ENCODE results near the gene ZNF789.
"Not testable (repeated sequence)": the region's sequence is repeated elsewhere in the genome, so short reads cannot be mapped to it uniquely, and the experiment has no call there.

Gene ZNF789

DNA sequence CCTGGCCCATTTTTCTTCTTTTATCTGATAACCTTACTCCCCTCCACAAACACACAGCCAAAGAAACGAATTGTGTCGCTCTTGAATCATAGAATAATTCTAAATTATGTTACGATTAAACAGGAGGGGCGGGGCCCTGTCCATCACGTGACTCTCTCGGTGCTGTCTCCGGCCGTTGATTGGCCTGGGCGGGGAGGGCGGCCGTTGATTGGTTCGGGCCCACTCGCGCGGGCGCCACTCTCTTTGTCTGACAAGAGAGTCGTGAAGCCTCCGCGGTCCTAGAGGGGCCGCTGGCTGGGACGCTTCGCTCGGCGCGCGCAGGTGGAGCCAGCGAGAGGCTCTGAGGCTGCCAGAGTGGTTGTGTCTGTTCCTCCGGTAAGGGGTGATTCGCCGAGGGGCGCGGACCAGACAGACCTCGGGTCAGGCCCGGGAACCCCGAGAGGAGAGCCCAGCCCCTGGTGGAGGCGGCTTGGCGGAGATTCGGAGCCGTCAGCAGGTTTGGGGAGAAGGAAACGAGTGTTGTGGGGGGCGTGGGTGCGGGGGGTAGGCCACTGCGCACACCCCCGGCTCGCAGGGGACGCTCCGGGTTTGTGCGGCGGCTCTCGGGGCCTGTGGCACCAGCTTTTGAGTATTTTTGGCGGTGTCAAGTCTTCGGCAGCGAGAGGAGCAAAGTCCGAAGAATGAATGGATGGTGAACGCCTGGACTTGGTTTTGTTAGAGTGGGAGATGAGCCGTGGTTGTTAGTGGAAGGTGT, at the start of gene ZNF789:
Gene ZNF789 (plus strand): TSS at position 330 of the 754 bp plus-strand sequence. CDS start 3,567 bp downstream, outside the sequence.
- DNase-seq = peak; percentile 97 to 98

GRCh38 chr7:99424932-99425730, 47.6 kb upstream of the ZNF789 start:
- no peak for DNase-seq

GRCh38 chr7:99428972-99429566, 43.6 kb upstream of the ZNF789 start:
- no peak for DNase-seq

GRCh38 chr7:99429756-99430155, 42.9 kb upstream of the ZNF789 start:
- no peak for DNase-seq

DNA sequence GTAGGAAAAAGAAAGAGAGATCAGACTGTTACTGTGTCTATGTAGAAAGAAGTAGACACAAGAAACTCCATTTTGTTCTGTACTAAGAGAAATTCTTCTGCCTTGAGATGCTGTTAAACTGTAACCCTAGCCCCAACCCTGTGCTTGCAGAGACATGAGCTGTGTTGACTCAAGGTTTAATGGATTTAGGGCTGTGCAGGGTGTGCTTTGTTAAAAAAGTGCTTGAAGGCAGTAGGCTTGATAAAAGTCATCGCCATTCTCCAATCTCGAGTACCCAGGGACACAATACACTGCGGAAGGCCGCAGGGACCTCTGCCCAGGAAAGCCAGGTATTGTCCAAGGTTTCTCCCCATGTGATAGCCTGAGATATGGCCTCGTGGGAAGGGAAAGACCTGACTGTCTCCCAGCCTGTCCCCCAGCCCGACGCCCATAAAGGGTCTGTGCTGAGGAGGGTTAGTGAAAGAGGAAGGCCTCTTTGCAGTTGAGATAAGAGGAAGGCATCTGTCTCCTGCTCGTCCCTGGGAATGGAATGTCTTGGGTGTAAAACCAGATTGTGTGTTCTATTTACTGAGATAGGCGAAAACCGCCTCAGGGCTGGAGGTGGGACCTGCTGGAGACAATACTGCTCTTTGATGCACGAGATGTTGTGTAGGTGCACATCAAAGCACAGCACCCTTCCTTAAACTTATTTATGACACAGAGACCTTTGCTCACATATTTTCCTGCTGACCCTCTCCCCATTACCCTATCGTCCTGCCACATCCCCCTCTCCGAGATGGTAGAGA, 40.7 kb upstream of the ZNF789 start:
- DNase-seq = not testable (repeated sequence)

DNA sequence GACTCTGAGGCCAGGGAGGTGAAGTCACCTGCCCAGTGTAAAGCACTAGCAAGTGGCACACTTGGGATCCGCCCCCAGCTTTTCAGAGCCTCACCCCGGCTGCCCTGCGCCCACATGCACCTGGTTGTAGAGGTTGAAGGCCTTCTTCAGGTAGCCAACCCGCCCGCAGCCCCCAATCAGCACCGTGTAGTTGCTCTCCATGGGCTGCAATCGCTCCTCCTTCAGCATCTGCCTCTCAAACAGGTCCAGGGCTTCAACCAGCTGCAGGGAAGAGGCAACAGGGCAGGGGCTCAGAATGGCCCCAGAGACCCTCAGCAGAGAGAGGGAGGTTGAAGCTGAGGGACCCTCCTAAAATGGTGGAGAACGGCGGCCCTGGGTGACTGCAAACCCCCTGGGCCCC, 39.5 kb upstream of the ZNF789 start:
- DNase-seq = no peak

DNA sequence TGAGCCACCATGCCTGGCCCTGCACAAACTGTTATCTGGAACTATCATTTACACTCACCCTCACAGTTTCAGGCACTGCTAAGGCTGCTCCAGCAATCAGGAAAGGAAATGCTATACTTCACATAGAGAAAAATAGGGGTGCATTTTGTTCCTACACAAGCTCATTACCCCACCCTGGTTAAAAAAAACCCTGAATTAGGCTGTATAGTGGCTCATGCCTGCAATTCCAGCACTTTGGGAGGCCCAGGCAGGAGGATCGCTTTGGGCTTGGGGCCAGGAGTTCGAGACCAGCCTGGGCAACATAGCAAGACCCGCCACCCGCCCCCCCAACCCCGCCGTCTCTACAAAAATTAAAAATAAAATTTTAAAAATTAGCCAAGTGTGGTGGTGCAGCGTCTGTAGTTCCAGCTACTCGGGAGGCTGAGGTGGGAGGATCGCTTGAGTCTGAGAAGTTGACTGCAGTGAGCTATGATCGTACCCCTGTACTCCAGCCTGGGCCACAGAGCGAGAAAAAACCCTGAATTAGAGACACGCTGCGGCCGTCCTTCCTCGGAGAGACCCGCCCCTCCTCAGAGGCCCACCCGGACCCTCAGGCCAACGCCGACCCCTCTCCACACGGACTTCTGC, 34.6 kb upstream of the ZNF789 start:
- no peak for DNase-seq

GRCh38 chr7:99438573-99439480, 33.9 kb upstream of the ZNF789 start, which contains the start of the genes CPSF4 and PTCD1:
CPSF4 (plus strand) TSS chr7:99438943; CDS start chr7:99439083, 140 bp downstream.
PTCD1 (minus strand) TSS chr7:99438798; CDS start chr7:99435242, 3,556 bp downstream.
- peak; percentile 93 to 94 for DNase-seq

DNA sequence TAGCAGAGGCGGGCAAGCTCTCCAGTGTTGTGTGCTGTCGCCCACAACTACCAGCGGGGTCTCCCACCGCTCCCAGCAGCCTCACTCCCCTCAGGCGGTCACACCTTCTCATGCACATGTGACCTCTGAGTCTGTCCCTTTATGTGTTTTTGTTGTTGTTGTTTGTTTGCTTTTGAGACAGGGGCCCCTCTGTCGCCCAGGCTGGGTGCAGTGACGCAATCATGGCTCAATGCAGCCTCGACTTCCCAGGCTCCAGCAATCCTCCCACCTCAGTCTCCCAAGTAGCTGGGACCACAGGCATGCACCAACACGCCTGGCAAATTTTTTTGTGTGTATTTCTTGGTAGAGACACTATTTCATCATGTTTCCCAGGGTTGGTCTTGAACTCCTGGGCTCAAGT, 32.5 kb upstream of the ZNF789 start:
- no peak for DNase-seq

DNA sequence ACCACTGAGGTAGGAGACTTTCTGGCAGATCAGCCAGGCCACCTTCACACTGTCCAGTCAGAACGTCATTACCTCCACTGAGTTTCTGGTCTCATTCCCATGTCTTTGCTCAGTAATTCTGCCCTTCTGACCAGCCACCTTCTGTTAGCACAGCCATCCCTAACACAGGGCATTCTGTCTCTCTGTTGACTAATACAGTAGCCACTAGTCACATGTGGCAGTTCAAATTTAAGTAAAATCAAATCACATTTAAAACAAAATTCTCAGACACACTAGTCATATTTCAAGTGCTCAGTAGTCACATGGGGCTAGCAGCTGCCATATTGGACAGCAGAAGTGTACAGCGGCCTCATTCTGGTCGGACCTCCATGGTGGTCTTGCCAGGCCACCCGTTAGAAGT, 26.6 kb upstream of the ZNF789 start:
- DNase-seq = no peak

DNA sequence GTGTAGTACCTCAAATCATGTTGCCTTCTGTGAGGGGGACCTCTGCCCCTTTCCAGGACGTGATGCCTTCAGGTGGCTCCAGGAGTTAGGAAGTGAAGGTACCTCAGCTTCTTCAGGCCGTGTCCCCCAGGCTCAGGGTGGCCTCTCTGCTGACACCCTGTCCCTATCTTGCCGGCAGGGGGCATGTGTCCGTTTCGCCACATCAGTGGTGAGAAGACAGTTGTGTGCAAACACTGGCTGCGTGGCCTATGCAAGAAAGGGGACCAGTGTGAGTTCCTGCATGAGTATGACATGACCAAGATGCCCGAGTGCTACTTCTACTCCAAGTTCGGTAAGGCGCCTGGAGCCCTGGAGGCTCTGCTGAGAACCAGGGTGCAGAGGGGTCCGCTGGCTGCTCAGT, 24.7 kb upstream of the ZNF789 start:
- peak in 1 of 2 donors; percentile 21 for DNase-seq

DNA sequence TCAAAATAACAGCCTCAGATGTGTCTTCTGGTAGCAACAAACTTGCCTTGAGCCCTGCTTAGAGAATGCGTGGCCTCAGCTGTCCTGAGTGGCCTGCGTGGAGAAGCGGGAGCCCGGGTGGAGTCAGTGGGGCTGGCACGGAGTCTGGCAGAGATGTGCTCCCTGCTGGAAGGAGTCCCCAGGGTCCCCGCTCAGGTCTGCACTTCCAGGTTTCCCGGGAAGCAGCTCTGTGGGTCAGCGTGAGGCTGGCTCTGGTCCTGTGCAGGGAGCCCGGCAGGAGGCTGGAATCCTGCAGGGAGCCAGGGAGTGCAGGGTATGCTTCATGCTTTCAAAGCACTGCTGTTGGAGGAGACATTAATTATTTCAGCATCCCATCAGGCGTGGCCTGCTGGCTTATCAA, 23.8 kb upstream of the ZNF789 start:
- no peak for DNase-seq

DNA sequence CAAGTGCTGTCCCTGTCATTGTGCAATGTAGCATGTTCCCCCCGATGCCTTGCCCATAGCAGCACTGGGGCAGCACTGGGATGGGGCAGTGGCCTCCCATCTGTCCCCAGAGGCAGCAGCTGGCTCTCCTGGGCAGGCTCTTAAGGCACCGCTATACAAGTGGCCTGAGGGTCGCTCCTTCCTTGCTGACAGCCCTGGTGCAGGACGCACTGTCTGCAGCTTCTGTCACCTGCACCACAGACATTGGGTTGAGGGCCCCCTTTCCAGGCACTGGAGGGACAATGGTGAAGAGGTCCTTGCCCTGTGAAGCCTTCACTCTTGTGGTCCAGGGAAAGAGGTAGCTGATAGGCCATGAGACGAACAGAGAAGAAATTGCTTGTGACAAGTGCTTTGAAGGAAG, 23.4 kb upstream of the ZNF789 start:
- DNase-seq = no peak

DNA sequence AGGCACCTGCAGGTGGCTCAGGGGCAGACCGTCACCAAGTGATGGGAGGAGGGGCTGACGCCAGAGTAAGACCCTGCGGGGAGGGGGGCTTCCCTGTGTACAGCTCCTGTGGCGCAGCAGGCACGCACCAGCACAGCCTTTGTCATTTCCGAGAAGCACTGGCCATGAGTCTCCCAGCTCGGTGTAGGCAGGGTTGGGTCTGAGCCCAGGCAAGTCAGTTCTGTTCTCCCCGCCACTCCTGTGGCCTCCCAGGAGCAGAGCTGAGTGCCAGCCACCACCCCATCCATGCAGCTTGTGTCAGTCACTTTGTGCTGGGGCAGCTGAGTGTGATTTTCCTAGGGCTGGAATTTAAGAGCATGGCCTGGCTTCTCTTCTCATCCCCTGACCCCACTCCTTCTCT, 20.8 kb upstream of the ZNF789 start:
- no peak for DNase-seq

DNA sequence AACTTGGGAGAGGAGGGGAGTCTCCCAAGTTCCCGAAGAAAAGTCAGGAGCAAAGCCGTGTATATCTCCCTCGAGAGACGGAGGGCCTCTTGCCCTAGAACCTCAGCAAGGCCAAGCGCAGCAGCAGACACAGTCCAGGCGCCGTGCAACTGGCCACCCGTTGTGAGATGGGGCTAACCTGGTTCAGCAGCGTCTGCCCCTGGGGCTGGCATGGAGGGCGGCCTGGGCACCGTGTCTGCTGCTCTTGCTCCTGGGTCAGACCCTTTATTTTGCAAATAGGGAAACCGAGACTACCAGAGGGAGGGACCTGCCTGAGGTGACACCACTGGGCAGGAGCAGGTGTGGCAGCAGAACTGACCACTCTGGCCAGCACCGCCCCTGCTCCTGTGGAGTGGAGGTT, 20.1 kb upstream of the ZNF789 start:
- no peak for DNase-seq

DNA sequence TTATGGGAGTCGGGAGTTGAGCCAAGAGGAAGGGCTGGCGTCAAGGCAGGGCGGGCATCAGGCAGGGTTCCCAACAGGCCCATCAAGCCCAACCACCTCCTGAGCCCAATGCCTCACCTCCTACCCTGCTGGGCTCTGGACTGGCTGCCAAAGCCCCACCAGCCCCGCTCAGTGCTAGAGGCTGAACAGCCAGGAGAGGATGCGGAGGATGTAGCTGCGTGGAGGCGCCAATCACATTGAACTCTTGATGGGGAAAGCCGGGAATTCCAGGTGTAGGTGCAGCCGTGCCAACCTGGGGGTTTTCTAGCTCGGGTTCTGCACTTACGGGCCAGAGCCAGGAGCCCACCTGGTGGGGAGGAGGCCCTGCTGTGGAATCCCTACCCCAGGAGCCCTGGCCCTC, 19.6 kb upstream of the ZNF789 start:
- no peak for DNase-seq

DNA sequence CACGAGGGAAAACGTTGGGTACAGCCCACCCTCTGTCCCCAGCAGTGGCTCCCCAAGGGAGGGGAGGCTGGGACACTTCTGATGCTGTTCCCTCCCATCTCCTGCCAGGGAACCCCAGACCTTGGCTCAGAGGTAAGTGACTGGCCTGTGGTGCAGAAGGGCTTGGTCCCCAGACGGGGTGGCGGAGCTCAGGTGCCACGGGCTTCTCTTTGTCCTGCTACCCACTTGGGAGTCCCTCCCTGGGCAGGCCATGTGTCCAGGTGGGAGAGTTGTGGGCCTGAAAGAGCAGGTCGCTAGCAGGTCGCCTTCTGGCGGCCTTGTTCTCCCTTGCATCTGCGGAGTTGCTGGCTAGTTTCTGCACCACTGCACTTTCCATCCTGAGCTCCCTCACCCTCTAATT, 16.8 kb upstream of the ZNF789 start:
- no peak for DNase-seq

DNA sequence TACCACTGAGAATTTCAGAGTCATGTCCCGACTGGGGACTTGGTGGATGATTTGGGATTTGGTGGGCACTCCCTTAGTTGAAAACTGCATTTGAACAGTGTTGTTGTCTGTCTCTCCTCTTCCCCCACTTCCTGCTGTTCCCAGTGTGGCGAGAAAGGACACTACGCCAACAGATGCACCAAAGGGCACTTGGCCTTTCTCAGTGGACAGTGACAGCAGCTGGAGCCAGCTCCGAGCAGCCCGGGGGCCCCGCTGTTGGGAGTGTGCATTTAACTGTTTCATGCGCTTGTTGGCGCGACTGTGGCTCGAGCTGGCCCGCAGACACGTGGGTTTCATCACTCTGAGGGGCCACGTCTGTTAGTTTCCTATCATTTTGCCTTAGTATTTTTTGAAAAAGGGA, 16.4 kb upstream of the ZNF789 start:
- DNase-seq = no peak

- no peak for DNase-seq
Measured at GRCh38 chr7:99457050-99457649, 15.5 kb upstream of the ZNF789 start.

GRCh38 chr7:99457650-99458493, 14.8 kb upstream of the ZNF789 start:
- DNase-seq = no peak

Measured in CD4-positive, alpha-beta T cell treated with Interleukin-1 beta for 1 hour (primary cell).